ENCODE measurements around the gene RAB26.
A peak's percentile ranks its signal among the peaks of the same experiment; 100 is the strongest.

The RAB26 gene

GRCh38 chr16:2159175-2159838 lies 10.9 kb downstream of the RAB26 start:
- intact Hi-C loops (cut with DNase I; ENCODE audit: low total_unique reads): no loop called here
- peak; percentile 43 to 80 for DNase-seq

GRCh38 chr16:2160915-2161551 lies 12.6 kb downstream of the RAB26 start:
- no peak overlapping the region for H3K4me3 ChIP-seq

More at GRCh38 chr16:2159175-2159838, 10.9 kb downstream of the RAB26 start:
- peak overlapping the region; percentile 25 to 36 for H3K4me3 ChIP-seq
- TF ChIP-seq CTCF (IDR thresholded peaks at IDR 0.05): no peak
- H3K4me1 ChIP-seq: peaks cover 0 to 86% (median 46%) of the 10 kb centered on the region in 4 donors
- no peaks in the 10 kb centered on the region for H3K9me3 ChIP-seq
- no peaks in the 10 kb centered on the region for H3K27me3 ChIP-seq
- H3K27ac ChIP-seq: peak overlapping the region; percentile 52 to 84
- peaks cover 0 to 4% (median 0%) of the 10 kb centered on the region in 3 donors for H3K36me3 ChIP-seq

GRCh38 chr16:2161911-2162310 lies 13.5 kb downstream of the RAB26 start:
- intact Hi-C loops (cut with DNase I; ENCODE audit: low total_unique reads): no loop called here
- no peak overlapping the region for H3K27ac ChIP-seq
- H3K9me3 ChIP-seq: no peaks in the 10 kb centered on the region
- H3K36me3 ChIP-seq: peaks cover 7 to 18% (median 9%) of the 10 kb centered on the region in 3 donors
- no peaks in the 10 kb centered on the region for H3K27me3 ChIP-seq
- no peak for TF ChIP-seq CTCF (IDR thresholded peaks at IDR 0.05)
- H3K4me3 ChIP-seq: no peak overlapping the region
- H3K4me1 ChIP-seq: peaks cover 0 to 68% (median 32%) of the 10 kb centered on the region in 4 donors
- no peak for DNase-seq

More at GRCh38 chr16:2160915-2161551, 12.6 kb downstream of the RAB26 start:
- Histone ChIP-seq H3K4me1 (peaks cover 0 to 77% (median 41%) of the 10 kb centered on the region in 4 donors), H3K27ac (no peak overlapping the region), H3K9me3 (no peaks in the 10 kb centered on the region), H3K27me3 (no peaks in the 10 kb centered on the region), H3K36me3 (peaks cover 0 to 9% (median 4%) of the 10 kb centered on the region in 3 donors)
- DNase-seq: peak in 1 of 2 donors; percentile 55
- no peak for TF ChIP-seq CTCF (IDR thresholded peaks at IDR 0.05)
- intact Hi-C loops (cut with DNase I; ENCODE audit: low total_unique reads): no loop called here

- no peak for TF ChIP-seq CTCF (IDR thresholded peaks at IDR 0.05)
- peaks cover 0 to 60% (median 24%) of the 10 kb centered on the region in 4 donors for H3K4me1 ChIP-seq
- DNase-seq: no peak
- peaks cover 7 to 26% (median 16%) of the 10 kb centered on the region in 3 donors for H3K36me3 ChIP-seq
- H3K9me3 ChIP-seq: no peaks in the 10 kb centered on the region
- intact Hi-C loops (cut with DNase I; ENCODE audit: low total_unique reads): no loop called here
- H3K27me3 ChIP-seq: no peaks in the 10 kb centered on the region
- no peak overlapping the region for H3K4me3 ChIP-seq
- H3K27ac ChIP-seq: no peak overlapping the region
Measured at GRCh38 chr16:2162676-2163118, 14.3 kb downstream of the RAB26 start.

GRCh38 chr16:2163211-2163881 lies 14.9 kb downstream of the RAB26 start:
- intact Hi-C loops (cut with DNase I; ENCODE audit: low total_unique reads): no loop called here
- Histone ChIP-seq H3K36me3 (peaks cover 13 to 32% (median 23%) of the 10 kb centered on the region in 3 donors), H3K4me3 (no peak overlapping the region), H3K4me1 (peaks cover 0 to 54% (median 19%) of the 10 kb centered on the region in 4 donors), H3K27me3 (no peaks in the 10 kb centered on the region), H3K27ac (no peak overlapping the region), H3K9me3 (no peaks in the 10 kb centered on the region)
- no peak for TF ChIP-seq CTCF (IDR thresholded peaks at IDR 0.05)
- no peak for DNase-seq

Data from tibial artery (tissue), 4 donors.